Stimulated activated CD8-positive, alpha-beta memory T cell treated with anti-CD3 and anti-CD28 coated beads, Interleukin-4, amount 100 ng/mL, for 48 hours (primary cell): ENCODE data around the gene FOXP2.
"Not testable (repeated sequence)": the region's sequence is repeated elsewhere in the genome, so short reads cannot be mapped to it uniquely, and the experiment has no call there.

Source experiments
- DNase-seq: peaks from one replicate; pipeline ENCODE4 v3.0.0-alpha.2; 2020

FOXP2 gene

DNA sequence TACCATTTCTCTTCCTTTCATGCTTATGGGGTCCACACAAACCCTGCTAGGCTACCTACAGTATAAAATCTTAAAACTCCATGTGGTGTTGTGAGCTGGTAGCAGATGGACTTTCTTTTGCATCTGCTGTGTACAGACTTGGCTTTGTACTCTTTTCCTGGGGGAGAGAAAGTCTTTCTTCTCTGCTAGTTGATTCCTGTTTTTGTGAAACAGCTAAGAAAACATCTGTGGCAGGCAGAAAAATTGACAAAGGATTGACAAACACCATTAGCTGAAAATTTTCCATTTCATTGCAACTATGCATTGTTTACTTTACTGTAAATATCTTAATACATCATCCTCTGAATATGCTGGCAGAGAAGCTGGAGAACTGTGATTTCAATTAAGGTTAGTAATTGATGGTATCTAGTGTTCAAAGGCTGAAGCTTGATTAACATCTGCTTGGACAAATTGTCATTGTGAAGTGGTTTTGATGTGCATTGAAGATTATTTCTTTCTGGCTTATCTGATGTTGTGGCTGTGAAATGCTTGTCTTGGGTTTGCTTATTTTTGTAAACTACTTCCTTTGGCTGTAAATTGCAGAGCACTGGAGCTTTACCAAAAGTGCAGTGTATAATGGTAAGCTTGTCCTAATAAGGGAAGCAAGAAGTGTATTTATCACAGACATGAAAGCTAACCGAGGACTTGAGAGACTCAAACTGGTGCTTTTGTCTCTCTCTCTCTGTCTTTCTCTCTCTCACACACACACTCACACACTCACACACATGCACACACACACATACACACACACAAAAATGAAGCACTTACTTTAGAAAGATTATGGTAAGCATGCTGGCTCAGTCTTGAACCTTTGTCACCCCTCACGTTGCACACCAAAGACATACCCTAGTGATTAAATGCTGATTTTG is at the start of gene FOXP2:
Gene FOXP2, plus strand, starts transcription at position 660 of the 908 bp plus-strand sequence. CDS start 11,697 bp downstream, outside the sequence.
- no peak for DNase-seq

DNA sequence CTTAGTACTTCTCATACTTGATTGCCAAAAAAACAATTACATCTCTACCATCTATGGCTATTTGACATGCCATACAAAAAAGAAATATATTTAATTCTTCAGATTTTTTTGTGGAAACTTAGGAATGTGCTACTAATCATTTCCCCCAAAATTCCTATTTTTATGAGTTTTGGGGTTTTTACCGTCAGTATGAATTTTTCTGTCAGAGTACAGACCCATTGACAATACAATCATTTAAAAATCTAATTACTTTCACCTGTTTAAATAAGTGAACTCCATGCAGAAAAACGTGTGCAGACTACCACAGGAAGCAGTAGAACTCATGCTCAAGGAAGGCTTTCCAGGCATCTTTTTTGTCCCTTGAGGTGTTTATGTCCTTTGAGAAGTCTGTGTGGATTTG is 48.8 kb upstream of the FOXP2 start:
- DNase-seq, result no peak

DNA sequence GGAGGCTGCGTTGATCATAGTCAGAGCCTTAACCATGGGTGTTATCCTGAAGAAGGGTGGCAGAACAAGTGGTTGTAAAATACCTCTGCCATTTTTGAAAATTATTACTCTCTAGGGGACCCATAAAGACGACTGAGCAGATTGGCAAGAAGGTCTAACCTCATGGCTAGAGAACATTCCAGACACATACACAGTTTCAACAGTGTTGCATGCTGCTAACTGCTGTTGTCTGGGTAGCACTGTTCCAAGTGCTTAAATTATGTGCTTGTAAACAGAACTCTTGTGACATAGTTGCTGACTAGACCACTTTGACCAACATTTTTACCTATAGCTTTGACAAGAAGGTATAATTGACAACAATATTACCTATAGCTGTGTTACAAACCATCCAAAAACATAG is 46.1 kb upstream of the FOXP2 start:
- DNase-seq, result no peak

DNA sequence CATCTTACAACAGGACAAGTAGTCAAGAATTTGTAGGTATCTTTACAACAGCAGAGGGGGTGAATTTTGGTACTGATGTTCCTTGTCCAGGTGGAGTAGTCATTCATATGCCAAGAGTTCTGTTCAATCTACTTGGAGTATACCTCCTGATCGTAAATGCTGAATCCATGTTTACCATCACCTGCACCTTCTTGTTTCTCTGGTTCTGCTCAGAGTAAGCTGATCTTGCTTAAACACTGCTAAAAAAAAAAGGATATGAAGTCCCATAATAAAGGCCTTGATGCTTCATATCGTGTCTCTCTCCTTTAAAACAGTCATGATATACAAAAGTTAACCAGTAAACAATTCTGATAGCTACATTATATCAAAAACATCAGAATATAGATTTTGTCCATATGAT is 45.3 kb upstream of the FOXP2 start:
- DNase-seq, result no peak

DNA sequence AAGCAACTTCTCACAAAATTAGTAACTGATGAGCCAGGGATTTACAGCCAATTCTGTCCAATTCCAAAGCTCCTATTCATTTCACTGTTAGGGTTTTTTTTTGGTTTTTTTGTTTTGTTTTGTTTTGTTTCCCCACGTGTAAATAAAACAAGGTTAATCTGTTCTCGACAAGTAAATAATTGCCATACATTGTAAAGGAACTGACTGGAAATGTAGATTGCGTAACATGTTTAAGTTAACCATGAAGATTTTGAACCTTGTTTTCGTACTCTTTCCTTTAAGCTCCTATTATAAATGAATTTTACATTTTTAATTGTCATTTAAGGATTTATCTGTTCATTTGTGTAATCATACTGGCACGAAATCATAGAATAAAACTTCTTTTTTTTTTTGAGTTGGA is 42.0 kb upstream of the FOXP2 start:
- DNase-seq, result no peak

DNA sequence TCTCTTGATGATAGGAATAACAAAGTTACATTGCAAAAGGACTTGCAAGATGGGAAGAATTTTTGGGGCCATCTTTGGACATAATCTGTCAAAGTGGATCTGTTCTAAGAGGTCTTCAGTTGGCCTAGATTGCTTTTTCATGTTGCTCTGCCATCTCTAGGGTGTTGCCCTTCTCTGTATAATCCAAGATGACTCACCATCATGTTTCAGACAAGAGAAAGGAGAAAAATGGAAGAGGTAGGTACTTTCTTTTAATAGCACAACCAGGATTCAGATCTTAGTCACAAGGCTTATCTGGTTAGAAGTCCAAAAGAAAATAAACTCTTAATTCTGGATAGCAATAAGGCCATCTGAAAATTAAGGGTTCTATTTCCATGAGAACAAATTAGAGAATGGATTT is 38.7 kb upstream of the FOXP2 start:
- DNase-seq, result no peak

DNA sequence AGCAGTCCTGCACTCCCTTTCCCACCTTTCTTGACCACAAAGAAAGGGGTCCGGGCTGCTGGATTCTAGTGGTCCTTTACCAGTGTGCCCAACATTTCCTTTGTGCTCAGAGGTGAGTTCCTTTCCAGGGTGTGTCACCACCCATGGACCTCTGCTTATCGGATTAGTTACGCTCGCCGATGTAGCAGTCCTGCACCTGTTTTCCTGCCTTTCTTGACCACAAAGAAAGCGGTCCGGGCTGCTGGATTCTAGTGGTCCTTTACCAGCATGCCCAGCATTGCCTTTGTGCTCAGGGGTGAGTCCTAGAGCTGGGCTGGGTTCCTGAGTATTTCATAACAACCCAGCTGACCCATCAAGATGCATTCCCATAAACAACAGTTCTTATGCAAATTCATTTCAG is 30.7 kb upstream of the FOXP2 start:
- DNase-seq, result not testable (repeated sequence)

DNA sequence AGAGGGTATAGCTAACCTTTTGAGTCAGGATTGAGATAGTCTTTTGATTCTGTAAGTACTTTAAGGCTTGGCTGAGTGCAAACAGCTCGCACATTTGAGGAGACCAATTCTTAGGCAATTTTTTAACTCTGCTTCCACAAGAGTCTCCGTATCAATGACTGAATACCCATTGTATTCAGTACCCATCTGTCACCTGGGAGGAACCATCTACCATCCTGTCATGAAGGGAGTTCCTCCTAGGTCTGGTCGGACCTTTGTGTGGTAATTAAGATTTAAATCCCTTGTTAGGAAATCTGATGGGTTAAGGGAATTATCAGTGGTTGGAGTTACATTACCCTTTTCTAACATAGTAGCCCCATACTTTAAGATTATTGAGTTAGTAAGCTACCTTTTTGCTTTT is 30.3 kb upstream of the FOXP2 start:
- not testable (repeated sequence) for DNase-seq

DNA sequence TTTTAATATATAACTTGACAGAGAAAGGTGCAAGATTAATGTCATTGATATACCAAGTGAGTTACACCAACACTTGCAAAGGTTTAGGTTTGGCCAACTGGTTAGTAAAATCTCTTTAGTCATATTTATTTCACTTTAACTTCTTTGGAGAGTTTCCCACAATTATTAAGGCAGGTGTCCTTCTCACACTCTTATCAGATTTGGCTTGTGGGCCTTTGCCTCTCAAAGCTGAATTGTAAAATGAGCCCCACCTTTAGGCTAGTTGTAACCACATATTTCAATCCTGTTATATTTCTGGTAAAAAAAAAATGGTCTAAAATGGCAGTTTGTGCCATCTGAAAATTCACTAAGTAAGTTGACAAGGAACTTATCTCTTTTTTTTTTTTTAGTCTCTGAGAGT is 26.6 kb upstream of the FOXP2 start:
- no peak for DNase-seq

DNA sequence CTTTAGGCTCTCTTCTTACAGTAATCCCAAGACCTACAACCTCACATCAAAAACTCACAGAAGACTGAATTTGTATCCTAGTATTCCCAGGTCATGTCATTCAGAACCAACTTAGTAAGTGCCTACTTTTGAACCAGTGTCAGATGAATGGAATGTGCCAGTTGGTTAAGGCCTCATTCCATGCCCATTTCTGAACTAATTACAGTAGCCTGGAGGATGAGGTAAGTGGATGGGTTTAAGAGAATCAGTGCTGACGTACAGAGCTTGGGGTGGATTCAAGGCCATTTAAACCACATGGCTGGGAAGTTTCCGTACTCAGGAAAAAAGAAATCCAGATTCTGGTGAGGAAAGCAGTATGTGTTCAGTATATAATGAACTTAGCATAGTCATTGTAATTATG is 21.9 kb upstream of the FOXP2 start:
- no peak for DNase-seq

DNA sequence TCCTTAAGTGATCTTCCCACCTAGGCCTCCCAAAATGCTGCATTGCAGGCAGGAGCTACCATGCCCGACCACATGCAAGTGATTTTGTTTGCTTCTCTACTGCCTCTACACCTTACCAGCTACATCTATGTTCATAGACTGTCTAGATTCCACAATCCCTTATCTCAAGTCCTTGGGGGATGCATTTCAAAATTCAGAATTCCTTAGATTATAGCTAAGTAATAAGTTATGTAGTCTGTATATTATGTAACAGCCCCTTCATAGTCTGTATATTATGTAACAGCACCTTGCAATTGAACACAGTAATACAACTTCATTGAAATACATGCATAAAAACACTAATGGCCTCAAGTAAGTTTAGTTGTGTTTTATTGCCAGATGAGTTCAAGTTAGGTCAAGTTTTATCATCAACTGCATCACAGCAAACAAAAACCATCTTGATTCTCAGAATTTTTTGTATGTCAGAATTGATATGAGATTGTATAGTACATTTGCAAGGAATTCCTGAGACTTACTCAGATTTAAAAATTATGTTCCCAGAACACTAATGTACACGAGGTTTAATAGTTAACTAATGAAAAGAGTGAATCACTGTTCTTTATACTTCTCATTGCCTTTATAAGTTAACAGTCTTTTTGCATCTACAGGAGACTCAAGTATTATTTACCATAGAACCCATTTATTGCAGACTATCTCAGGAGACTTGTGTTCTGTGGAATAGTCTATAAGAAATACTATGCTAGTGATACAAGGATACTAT is 11.6 kb upstream of the FOXP2 start:
- DNase-seq, result no peak

DNA sequence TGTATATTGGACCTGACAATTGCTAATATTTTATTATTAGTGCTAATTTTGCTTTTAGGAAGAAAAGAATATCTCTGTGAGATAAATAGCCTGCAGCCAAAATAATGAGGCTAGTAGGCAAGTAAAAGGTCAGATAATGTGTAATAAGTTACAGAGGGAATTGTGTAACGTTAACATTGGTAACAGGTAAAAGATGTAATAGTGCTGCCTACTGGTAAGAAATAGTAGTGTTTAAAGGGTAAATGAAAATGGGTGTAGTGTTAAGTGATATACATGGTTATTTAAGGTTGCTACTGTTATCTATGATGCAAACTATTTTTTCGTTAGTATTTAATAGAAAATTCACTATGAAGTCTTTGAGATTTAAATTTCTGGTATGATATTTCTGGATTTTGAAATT is 9.2 kb upstream of the FOXP2 start:
- no peak for DNase-seq

DNA sequence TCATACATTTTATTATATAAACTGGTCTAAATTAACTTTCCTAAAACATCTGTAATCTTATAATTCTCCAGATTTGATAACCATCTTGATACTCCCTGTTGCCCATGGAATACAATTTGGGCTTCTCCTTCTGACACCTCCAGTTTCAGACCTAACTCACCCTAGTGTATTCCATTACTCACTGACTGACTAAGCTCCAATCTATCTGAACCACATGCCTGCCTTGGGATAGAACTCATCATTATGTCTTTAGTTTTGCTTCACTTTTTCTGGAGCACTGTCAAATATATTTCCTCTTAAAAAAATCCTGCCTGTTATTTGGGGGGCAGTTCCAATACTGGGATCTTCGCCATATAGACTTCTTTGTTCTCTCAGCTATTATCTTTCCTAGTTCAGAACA is 4.9 kb upstream of the FOXP2 start:
- no peak for DNase-seq

DNA sequence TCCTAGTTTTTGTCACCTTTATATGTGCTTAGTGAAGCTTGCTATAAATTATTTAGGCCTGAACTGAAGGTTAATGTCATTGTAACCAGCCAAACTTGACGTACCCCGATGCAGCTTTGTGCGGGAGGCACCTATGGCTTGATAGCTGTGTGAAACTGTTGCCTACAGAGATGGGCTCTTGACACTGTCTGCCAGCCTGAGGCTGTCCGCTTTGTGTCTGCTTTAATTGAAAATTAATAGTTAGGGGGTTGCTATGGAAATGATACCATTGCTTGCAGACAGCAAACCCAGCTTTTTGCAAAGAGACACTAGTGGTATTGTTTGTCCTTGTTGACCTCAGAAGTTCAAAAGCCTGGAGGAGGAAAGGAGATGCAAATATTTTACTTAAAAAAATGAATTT is 2.1 kb upstream of the FOXP2 start:
- no peak for DNase-seq

DNA sequence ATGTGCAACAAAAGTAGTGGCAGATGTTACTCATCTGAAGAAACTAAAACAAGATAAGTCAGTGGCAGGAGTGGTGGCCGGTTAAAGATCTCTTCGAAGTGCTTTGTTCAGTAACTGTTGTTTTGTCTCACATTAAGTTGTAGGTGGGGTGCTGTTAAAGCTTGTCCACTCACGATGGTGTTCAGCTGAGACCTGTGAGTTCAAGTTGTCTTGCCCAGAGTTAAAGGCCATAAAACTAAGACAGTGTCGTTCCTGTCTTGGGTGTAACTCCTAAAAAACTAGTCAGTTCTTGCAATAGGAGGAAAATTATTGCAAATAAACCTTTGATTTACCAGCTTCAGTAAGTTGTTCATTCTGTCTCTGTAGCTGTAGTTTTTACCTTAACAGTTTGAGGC is 857 bp upstream of the FOXP2 start:
- no peak for DNase-seq

DNA sequence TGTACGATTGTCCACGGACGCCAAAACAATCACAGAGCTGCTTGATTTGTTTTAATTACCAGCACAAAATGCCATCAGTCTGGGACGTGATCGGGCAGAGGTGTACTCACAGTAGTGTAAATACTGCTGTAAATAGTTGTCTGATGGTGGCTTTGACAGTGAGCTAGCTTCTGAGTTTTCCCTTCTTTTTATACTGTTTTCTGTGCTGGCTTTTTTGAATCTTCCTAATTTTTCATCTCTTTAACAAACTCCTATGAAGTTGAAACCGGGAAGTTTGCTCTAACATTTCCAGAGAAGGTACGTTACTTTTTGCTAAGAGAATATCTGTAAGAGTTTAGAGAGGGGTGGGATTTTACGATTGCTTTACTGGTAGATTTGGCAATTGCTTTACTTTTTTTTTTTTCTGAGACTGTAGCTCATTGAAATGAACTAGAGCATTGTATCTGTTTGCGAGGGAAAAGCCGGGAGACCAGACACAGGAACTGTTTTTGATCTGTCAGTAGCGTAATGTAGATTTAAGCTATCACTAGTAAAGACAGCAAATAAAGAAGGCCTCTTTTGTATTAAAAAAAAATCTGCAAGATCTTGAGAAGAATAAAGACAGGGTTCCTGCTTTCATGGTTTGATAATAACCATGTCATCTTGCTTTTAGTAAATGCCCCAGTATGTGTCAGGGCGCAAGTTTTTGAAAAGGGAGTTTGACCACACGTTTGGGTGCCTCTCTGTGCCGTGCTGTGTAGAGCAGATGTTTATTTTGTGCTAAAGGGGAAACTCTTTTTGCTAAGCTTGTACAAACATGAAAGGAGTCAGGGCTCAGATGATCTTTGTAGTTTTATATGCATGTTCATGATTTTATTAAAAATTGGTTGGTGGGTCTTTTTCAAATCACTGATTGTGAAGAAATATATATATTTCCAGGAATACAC is 712 bp downstream of the FOXP2 start:
- DNase-seq, result no peak

DNA sequence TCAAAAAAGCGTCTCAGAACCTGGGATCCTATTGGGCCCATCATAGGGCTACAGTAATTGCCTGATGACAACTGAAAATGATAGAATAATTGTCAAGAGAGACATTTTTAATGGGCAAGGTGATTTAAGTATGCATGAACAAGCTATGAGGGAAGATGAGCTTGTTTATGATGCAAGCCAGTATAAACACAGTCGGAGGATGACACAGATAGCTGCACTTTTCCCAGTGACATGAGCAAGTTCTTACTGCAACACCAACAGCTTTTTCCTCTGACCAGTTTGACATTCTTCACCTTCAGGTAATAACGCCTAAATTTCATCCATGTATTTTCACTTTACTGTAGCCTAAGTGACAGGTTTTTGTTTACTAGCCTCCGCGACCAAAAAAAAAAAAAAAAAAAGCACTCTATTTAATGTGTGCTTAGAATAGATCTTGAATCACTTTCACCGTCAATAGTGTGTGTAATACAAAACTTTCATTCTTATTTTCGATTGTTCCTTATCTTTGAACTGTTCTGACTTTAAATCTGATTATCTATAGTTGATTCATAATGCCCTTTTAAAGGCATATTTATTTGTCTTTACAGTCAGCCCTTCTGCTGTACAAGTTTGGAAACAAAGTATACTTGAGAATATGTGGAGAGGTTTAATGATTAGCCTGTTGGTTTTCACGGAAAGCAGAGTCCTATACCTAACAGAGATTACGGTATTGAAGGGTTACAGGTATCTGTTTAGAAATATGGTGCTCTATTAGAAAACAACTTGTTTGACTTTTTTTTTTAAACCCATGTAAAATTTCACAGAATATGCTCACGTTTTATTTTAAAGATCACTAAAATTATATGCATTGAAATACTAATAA is 1.7 kb downstream of the FOXP2 start:
- DNase-seq, result no peak

DNA sequence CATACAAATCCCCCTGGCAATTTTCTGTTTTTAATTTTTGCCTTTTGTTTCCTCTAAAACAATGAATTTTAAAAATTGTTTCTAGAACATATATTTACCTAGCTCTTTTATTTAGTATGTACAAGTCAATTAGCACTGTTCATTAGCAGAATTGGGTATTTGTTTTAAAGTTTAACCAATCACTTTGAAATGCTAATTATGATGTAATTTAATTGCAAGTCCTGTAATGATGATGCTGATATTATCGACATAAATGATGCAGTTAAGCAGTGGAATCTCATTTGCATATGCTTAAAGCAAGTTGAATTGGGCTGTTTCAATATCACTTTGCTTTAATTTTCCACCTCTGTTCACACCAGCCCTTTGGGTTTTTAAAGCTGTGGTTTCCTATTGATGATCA is 2.7 kb downstream of the FOXP2 start:
- no peak for DNase-seq

DNA sequence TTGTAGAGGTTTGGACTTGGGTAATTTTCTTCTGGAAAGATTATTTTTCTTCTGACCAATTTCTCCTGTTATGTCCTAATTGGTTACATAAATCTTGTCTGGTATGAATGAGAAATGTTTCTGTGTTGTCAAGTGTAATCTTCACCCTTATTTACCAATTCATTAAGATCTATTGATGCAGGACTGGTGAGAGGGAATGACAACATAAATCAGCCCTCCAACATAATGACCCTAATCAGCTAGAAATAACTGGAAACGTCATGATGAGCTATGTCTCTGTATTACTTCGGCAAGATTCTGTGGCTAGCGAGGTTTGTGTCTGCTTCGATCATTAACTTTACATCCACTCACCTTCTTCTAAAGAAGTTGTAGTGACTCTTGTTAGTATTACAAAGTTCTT is 3.5 kb downstream of the FOXP2 start:
- DNase-seq, result no peak

DNA sequence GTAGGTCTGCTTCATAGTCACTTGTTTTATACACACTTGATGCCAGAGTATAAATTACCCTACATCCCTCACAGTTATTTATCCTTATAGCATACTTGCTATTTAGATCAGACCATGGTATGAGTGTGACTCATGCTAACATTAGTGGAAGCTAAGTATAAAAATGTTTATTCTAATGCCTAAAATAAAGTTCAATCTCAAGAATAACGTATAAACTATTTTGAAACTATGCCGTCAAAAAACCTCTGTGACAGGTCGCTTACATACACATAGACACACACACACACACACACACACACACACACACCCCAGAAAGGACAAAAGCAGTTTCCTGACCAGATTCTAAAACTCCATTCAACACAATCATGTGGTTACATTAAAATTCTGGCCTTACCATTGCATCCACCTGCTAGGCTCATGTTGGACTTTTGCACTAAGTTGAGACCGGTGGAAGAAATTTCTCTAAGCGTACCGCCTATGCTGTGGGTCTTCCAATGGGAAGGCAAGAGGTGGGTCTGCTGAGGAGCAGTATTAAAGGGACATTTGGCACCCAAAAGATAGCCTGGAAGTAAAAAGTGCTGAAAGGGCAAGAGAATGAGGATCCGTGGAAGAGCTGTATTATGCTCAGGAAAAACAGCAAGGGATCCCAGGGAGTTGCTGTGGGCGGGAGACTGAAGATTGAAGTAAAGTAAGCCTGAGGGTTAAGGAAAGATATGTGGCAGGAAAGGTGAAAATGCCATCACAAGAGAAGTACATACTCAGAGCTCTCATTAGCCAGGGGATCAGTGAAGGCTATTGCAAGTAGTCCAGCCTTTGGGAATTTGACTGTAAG is 5.0 kb downstream of the FOXP2 start:
- DNase-seq, result no peak
